ENCODE results near the gene MYO16. TPM values are rescaled to one million over a fixed set of nuclear protein-coding genes. Genes with fewer than 3 reads are reported as not detected.

MYO16 gene
- polyA plus RNA-seq, 2 of the 4 experiments (the other 2 are of a cell fraction), result 0.03 to 0.06 TPM

DNA sequence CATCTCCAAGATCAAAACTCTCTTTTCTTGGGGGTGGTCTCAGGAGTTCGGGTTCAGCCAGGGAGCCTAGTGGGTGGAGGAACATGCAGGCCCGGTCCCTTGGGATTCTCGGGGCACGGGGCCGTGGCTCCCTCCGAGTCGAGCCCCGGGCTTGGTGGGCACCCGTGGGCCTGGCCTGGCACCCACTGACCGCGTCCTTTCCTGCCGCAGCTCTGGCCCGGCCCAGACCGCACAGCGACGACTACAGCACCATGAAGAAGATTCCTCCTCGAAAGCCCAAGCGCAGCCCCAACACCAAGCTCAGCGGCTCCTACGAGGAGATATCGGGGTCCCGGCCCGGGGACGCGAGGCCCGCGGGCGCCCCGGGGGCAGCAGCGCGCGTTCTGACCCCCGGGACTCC, 510.6 kb downstream of the MYO16 start:
- DNase-seq (ENCODE audit: low read depth in 1 of 2, low spot score in 1 of 2) (no peak), ATAC-seq (no peak), FAIRE-seq (no peak)
- Histone ChIP-seq H3K9me3 (no peaks in the 10 kb centered on the region), H3K4me2 (no peak overlapping the region), H3K4me3 (no peak overlapping the region), H3K27ac (no peak overlapping the region), H3K4me1 (peaks cover 7% of the 10 kb centered on the region)
- WGBS (ENCODE audit: missing lambda C conversion rate), result 95% methylated on average over 17 of the region's 33 CpGs
- TF ChIP-seq KDM1A (IDR thresholded peaks at IDR 0.05; ENCODE audit: low read depth) (no peak), TFCP2L1 (CRISPR knock-in tag; IDR thresholded peaks at IDR 0.05) (no peak), SREBF2 (IDR thresholded peaks at IDR 0.05) (no peak), RCOR1 (IDR thresholded peaks at IDR 0.05; ENCODE audit: low read depth, low read length) (no peak)
- TF ChIP-seq, protein P1, sequence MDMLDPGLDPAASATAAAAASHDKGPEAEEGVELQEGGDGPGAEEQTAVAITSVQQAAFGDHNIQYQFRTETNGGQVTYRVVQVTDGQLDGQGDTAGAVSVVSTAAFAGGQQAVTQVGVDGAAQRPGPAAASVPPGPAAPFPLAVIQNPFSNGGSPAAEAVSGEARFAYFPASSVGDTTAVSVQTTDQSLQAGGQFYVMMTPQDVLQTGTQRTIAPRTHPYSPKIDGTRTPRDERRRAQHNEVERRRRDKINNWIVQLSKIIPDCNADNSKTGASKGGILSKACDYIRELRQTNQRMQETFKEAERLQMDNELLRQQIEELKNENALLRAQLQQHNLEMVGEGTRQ (IDR thresholded peaks at IDR 0.05), result no peak
- ChIA-PET CTCF (no interaction called here), POLR2A (no interaction called here)

DNA sequence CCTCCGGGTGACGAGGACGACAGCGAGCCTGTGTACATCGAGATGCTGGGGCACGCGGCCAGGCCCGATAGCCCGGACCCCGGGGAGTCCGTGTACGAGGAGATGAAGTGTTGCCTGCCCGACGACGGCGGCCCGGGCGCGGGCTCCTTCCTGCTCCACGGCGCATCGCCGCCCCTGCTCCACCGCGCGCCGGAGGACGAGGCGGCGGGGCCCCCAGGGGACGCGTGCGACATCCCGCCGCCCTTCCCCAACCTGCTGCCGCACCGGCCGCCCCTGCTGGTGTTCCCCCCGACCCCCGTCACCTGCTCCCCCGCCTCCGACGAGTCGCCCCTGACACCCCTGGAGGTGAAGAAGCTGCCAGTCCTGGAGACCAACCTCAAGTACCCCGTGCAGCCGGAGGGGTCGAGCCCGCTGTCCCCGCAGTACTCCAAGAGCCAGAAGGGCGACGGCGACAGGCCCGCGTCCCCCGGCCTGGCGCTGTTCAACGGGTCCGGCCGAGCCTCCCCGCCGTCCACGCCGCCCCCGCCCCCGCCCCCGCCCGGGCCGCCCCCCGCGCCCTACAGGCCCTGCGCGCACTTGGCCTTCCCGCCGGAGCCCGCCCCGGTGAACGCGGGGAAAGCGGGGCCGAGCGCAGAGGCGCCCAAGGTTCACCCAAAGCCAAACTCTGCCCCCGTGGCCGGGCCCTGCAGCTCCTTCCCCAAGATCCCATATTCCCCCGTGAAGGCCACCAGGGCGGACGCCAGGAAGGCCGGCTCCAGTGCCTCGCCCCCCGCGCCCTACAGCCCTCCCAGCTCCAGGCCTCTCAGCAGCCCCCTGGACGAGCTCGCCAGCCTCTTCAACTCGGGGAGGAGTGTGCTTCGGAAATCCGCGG, 511.3 kb downstream of the MYO16 start:
- DNase-seq (ENCODE audit: low read depth in 1 of 2, low spot score in 1 of 2) (no peak), FAIRE-seq (no peak), ATAC-seq (no peak)
- ChIA-PET CTCF (no interaction called here), POLR2A (no interaction called here)
- no peak for TF ChIP-seq MAZ (IDR thresholded peaks at IDR 0.05; ENCODE audit: borderline replicate concordance, low read depth, low read length)
- TF ChIP-seq, protein P2, sequence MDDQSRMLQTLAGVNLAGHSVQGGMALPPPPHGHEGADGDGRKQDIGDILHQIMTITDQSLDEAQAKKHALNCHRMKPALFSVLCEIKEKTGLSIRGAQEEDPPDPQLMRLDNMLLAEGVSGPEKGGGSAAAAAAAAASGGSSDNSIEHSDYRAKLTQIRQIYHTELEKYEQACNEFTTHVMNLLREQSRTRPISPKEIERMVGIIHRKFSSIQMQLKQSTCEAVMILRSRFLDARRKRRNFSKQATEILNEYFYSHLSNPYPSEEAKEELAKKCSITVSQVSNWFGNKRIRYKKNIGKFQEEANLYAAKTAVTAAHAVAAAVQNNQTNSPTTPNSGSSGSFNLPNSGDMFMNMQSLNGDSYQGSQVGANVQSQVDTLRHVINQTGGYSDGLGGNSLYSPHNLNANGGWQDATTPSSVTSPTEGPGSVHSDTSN (IDR thresholded peaks at IDR 0.05), result no peak
- no peak for TF ChIP-seq CEBPB (IDR thresholded peaks at IDR 0.05)
- no peak for TF ChIP-seq HDAC2 (IDR thresholded peaks at IDR 0.05)
- no peak for TF ChIP-seq JUN (IDR thresholded peaks at IDR 0.05)
- no peak for TF ChIP-seq CHD2 (IDR thresholded peaks at IDR 0.05; ENCODE audit: low read length, partially characterized antibody)
- no peak for TF ChIP-seq CHD4 (IDR thresholded peaks at IDR 0.05; ENCODE audit: borderline replicate concordance)
- no peak for TF ChIP-seq NFE2L2 (conservative IDR thresholded peaks at IDR 0.05; ENCODE audit: low read length)
- TF ChIP-seq FOSB (CRISPR knock-in tag; IDR thresholded peaks at IDR 0.05), result no peak
- TF ChIP-seq, protein P3, sequence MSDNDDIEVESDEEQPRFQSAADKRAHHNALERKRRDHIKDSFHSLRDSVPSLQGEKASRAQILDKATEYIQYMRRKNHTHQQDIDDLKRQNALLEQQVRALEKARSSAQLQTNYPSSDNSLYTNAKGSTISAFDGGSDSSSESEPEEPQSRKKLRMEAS (IDR thresholded peaks at IDR 0.05), result no peak
- no peak for TF ChIP-seq RAD21 (conservative IDR thresholded peaks at IDR 0.05 in 1 of 2, IDR thresholded peaks at IDR 0.05 in 1 of 2)
- no peak for TF ChIP-seq TP53 (CRISPR knock-in tag; IDR thresholded peaks at IDR 0.05)
- no peak for TF ChIP-seq HEYL (CRISPR knock-in tag; IDR thresholded peaks at IDR 0.05)
- TF ChIP-seq FOXS1 (CRISPR knock-in tag; IDR thresholded peaks at IDR 0.05), result no peak
- TF ChIP-seq, protein P4, sequence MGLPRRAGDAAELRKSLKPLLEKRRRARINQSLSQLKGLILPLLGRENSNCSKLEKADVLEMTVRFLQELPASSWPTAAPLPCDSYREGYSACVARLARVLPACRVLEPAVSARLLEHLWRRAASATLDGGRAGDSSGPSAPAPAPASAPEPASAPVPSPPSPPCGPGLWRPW (IDR thresholded peaks at IDR 0.05), result no peak
- no peak for TF ChIP-seq JUNB (IDR thresholded peaks at IDR 0.05)
- TF ChIP-seq ESRRA (IDR thresholded peaks at IDR 0.05; ENCODE audit: borderline replicate concordance, low read length), result no peak
- no peak for TF ChIP-seq SMC3 (IDR thresholded peaks at IDR 0.05)
- Histone ChIP-seq H3K27ac (no peak overlapping the region), H3K9me3 (no peaks in the 10 kb centered on the region), H3K4me1 (peaks cover 12% of the 10 kb centered on the region), H3K4me2 (no peak overlapping the region), H3K4me3 (no peak overlapping the region)
- 99% methylated on average over 17 of the region's 97 CpGs for WGBS (ENCODE audit: missing lambda C conversion rate)

DNA sequence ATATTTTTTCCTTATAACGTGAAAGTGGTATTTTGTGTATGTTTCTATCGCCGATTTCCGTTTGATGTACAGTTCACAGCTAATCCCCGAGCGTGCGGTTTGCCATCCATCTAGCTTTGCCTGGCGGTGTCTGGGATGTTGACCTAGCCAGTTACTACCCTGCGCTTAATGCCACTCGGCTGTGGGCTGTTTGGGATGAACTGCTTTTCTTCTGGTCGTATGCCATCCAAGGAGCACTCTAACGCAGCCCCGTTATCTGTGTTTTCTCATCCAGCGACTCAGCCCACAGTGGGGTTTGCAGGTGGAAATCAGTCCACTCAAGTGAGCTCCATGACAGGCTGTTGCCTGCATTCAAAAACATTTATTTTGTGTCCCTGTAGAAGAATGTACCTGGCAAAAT, 512.3 kb downstream of the MYO16 start:
- 96% methylated on average over 14 of the region's 14 CpGs for WGBS (ENCODE audit: missing lambda C conversion rate)
- Histone ChIP-seq H3K4me1 (peaks cover 22% of the 10 kb centered on the region), H3K9me3 (no peaks in the 10 kb centered on the region), H3K4me3 (no peak overlapping the region), H3K4me2 (no peak overlapping the region), H3K27ac (no peak overlapping the region)
- TF ChIP-seq, protein P5, sequence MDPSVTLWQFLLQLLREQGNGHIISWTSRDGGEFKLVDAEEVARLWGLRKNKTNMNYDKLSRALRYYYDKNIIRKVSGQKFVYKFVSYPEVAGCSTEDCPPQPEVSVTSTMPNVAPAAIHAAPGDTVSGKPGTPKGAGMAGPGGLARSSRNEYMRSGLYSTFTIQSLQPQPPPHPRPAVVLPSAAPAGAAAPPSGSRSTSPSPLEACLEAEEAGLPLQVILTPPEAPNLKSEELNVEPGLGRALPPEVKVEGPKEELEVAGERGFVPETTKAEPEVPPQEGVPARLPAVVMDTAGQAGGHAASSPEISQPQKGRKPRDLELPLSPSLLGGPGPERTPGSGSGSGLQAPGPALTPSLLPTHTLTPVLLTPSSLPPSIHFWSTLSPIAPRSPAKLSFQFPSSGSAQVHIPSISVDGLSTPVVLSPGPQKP (IDR thresholded peaks at IDR 0.05; ENCODE audit: low read depth, low read length), result no peak
- TF ChIP-seq CHD4 (IDR thresholded peaks at IDR 0.05; ENCODE audit: borderline replicate concordance) (no peak), JUNB (IDR thresholded peaks at IDR 0.05) (no peak), SREBF2 (IDR thresholded peaks at IDR 0.05) (no peak), JUN (IDR thresholded peaks at IDR 0.05) (no peak), CBX2 (IDR thresholded peaks at IDR 0.05; ENCODE audit: borderline replicate concordance, low read depth) (no peak), HOXA7 (CRISPR knock-in tag; IDR thresholded peaks at IDR 0.05) (no peak), RFX5 (IDR thresholded peaks at IDR 0.05) (no peak), NR3C1 (IDR thresholded peaks at IDR 0.05) (no peak), BHLHE40 (IDR thresholded peaks at IDR 0.05; ENCODE audit: low read depth, low read length) (no peak), ZFP36 (IDR thresholded peaks at IDR 0.05; ENCODE audit: borderline replicate concordance, partially characterized antibody) (no peak), NPAS2 (CRISPR knock-in tag; IDR thresholded peaks at IDR 0.05; ENCODE audit: borderline replicate concordance) (no peak)
- TF ChIP-seq, protein P3 (IDR thresholded peaks at IDR 0.05), result no peak
- TF ChIP-seq, protein P2 (IDR thresholded peaks at IDR 0.05), result no peak
- ATAC-seq, result no peak
- CTCF ChIA-PET, result no interaction called here
- DNase-seq (ENCODE audit: low read depth in 1 of 2, low spot score in 1 of 2), result no peak
- POLR2A ChIA-PET, result no interaction called here
- FAIRE-seq, result no peak
